GM19239 (cell line): ENCODE data around the gene CALHM1.
"Not testable (repeated sequence)": the region's sequence is repeated elsewhere in the genome, so short reads cannot be mapped to it uniquely, and the experiment has no call there.

ENCODE experiments used
- DNase-seq: peaks from one replicate; pipeline ENCODE4 v3.0.0; 2011; ENCODE audit warnings: low spot score; ENCODE audit not compliant: insufficient read length
- FAIRE-seq: peaks from 2 replicates; lab custom pipeline; 2011; peaks lifted over from hg19 to GRCh38; lab: Jason Lieb, UNC

Gene CALHM1

DNA sequence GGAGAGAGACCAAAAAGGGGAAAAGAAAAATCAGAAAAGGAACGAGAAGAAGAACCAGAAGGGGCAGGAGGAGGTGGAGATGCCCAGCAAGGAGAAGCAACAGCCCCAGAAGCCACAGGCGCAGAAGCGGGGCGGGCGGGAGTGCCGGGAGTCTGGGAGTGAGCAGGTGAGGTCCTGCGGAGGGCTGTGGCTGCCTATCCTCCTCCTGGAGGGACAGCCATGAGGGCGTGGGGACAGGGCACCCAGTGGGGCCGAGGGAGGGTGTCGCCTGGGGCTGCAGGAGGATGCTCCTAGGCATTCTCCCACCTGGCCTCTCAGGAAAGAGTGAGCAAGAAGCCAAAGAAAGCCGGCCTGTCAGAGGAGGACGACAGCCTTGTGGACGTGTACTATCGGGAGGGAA lies 18.3 kb downstream of the CALHM1 start:
- FAIRE-seq (no peak), DNase-seq (no peak)

DNA sequence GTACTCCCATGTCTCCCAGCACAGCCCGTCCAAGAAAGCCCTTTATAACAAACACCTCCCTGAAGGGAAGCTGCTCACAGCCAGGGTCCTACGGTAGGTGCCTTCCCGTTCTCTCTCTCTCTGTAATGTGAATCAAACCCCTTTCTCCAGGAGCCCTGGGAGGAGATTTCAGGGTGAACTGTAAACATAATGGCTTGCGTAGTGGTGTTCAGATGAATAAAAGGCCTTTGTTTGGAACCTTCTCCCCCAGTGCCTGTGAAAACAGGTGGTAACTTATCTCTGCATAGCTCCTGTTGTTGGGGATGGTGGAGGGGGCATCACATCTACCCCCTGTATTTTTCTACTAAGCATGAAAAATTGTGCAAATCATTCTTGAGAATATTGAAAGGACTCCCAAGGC lies 18.9 kb downstream of the CALHM1 start:
- DNase-seq (no peak), FAIRE-seq (no peak)

DNA sequence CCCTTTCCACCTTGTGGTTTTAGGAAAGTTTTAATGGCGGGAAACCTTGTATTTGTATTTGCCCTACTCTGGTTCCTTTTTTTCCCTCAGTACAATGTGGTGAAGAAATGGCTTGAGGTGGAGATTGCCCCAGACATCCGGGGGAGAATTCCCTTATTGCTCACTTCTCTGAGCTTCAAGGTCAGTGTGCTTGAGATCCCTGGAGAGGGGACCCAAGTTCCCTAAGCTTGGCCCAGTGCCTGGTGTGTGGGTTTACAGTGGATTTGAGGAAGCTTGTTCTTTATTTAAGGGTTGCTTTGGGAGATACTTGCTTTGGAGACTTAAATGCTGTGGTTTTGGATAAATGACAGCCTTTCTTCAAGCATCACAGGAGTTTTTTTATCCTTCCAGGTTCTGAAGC lies 24.8 kb downstream of the CALHM1 start:
- DNase-seq = no peak
- no peak for FAIRE-seq

DNA sequence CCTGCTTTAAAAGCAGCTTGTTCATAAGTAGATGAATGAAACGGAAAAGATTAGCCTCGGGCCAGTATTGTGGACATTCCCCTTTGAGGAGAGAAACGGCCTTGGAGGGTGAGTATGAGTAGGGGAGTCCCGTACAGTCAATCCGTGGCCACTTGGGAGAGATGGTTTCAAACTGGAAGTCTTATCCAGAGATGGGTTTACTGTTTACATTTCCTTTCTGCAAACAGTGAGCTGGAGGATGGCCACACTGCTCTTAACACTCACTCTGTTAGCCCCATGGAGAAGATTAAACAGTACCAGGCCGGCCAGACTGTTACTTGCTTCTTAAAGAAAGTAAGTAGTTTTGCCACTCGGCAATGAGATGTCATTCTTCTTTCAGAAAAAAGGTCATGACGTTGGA lies 26.8 kb downstream of the CALHM1 start:
- DNase-seq = no peak
- no peak for FAIRE-seq

DNA sequence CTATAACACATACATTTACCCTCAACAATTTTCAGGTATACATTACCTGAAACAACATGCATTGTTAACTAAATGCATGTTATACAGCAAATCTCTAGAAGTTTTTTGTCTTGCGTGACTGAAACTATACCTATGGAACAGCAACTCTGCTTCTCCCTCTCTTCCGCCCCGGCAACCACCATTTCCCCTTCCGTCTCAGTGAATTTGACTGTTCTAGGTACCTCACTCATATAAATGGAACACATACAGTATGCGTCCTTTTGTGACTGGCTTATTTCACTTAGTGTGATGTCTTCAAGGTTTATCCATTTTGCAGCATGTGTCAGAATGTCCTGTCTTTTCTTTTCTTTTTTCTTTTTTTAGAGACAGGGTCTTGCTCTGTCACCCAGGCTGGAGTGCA lies 29.1 kb downstream of the CALHM1 start:
- no peak for DNase-seq
- no peak for FAIRE-seq

DNA sequence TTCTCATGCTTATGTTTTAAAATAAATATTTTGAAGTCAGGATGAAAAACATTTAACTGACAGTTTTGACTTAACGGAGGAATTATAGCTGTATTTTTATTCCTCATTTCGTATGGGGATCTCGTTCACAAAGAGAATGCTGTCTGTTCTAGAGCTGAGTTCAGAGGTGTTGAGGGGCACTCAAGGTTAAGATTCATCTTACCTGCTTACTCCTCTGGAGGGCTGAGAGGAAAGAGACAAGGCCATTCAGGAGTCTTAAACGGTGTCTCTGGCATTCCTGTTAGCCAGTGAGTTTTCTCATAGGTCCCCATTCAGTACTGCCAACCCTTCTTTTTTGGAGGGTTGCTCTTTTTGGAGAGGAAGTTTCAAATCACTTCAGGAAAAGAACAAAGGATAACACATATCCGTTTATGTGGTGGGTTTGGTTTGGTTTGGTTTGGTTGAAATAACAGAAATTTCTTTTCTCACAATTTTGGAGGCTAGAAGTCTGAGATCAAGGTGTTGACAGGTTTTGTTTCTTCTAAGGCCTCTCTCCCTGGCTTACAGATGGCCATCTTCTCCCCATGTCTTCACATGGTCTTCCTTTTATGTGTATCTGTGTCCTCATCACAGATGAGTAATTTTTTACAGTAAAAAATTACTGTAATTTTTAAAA lies 29.6 kb downstream of the CALHM1 start:
- FAIRE-seq = no peak
- DNase-seq = no peak

DNA sequence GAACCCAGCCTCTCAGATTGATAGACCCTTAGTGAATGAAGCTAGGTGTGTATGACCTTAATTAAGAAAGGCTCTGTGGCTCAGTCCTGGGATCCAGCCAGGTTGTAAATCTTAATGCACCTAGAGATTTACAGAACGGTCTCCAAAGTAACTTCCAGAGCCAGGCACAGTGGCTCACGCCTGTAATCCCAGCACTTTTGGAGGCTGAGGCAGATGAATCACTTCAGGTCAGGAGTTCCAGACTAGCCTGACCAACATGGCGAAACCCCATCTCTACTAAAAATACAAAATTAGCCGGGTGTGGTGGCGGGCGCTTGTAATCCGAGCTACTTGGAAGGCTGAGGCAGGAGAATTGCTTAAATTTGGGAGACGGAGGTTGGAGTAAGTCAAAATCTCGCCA lies 30.8 kb downstream of the CALHM1 start:
- no peak for FAIRE-seq
- DNase-seq = no peak

DNA sequence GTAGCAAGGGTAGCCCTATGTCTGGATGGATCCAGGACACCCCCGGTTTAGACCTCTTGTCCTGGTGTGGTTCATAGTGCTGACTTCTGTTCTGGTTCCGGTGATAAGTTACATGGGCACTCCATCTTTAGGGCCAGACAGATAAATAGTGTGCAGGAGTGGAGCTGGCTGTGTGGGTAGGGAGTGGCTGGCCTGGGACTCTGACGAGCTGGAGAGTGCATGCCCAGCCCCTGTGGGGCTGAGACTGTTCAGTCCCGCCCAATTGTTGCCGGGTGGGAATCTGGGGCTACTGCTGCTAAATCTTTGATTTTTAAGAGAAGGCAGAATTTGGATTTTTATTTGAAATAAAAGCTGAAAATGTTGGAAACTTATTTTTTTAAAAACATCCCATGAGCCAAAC lies 35.0 kb downstream of the CALHM1 start:
- FAIRE-seq (no peak), DNase-seq (no peak)

DNA sequence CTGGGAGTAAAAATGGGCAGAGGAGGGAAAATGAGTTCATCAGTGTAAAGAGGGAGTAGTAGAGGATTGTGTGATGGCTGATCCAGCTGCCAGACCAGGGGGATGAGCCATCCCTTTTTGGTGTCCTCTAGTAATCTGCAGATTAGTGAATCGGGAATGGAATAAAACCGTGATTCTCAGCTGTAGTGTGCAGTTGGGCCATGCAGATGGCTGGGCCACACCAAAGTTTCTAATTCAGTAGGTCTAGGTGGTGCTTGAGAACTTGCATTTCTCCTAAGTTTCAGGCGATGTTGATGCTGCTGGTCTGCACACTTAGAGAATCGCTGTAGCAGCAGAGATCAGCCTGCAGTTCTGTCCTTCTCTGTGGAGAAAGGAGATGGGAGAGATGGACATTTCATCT lies 39.6 kb downstream of the CALHM1 start:
- FAIRE-seq (no peak), DNase-seq (no peak)

DNA sequence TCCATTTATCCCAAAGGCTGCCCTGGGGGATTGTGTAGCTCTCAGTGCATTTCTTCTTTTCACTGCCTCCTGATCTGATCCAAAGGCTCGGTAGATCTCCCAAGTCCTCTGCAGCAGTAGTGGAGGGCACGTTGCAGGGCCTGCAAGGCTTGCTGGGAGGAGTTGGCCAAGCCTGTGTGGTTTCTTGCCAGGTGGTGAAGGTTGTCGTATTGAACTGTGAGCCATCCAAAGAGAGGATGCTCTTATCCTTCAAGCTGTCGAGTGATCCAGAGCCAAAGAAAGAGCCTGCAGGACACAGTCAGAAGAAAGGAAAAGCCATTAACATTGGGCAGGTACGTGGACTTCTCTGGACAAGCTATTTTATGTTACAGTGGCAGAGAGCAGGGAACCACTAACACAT lies 41.1 kb downstream of the CALHM1 start:
- DNase-seq (no peak), FAIRE-seq (no peak)

DNA sequence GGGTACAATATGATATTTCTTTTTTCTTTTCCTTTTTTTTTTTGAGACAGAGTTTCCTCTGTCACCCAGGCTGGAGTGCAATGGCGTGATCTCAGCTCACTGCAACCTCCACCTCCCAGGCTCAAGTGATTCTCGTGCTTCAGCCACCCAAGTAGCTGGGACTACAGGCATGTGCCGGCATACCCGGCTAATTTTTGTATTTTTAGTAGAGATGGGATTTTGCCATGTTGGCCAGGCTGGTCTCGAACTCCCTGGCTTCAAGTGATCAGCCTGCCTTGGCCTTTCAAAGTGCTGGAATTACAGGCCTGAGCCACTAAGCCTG lies 41.6 kb downstream of the CALHM1 start:
- not testable (repeated sequence) for FAIRE-seq, DNase-seq

DNA sequence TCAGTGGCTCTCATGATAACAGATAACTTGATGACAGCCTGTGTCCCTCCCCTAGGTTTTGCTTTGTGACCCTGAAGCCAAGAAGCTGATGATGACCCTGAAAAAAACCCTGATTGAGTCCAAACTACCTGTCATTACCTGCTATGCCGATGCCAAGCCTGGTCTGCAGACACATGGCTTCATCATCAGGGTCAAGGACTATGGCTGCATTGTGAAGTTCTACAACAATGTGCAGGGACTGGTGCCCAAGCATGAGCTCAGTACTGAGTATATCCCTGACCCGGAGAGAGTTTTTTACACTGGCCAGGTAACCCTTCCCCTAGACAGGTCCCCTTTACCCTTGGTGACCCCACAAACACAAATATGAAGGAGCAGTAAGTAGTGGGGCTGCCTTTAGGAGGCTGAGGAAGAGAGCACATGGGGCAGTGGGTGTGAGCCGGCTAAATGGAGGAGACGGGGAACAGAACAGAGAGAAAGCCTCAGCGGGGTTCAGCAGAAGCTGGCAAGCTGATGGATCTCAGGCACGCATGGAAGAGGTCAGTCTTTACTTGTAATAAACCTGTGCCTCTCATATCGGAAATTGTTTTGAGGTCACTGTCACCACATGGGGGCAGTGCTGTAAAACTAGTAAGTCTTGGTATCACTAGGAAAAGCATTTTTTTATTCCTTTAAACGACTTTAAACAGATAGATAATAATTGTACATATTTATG lies 42.1 kb downstream of the CALHM1 start:
- DNase-seq (no peak), FAIRE-seq (peak; percentile 61)

DNA sequence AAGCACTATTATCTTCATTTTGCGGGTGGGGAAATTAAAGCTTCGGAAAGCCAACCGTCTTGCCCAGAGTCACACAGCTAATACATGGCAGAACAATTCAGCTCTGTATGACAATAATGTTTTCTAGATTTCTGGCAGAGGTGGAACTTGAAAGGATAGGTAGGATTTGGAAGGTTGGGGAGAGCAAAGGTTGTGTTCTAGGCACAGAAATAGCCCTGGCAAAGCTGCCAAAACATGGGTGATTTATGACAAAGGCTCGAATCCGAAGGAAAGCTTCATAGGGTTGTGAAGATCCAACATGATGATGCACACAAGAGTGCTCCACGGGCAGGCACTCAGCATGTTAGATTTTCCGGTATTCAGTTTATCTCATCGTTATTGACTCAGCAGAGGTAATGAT lies 43.1 kb downstream of the CALHM1 start:
- FAIRE-seq = no peak
- DNase-seq = no peak

DNA sequence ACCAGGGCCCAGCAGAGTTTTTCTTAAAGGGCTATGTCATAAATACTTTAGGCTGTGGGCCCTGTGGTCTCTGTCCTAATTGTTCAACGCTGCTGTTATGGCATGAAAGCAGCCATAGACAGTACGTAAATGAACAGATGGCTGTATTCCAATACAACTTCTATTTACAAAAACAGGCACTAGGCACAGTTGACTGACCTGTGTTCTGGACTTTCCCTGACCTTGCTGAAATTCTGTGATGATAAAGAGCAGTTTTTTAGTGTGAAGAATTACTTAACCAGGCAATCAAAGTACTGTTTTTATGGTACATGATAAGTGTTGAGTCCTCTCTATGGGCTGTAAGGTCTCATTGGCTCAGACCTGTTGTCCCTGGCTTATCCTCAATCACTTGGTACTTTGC lies 45.1 kb downstream of the CALHM1 start:
- DNase-seq = no peak
- no peak for FAIRE-seq
